Stimulated activated CD4-positive, alpha-beta T cell treated with anti-CD3 and anti-CD28 coated beads, Interleukin-1b, Interleukin-23, amount 100 ng/mL, for 24 hours (primary cell): Measurements from ENCODE around the gene DGKD.

Experiments used
- DNase-seq, 4 experiments: peaks; one replicate each; pipeline ENCODE4 v3.0.0-alpha.2; 2020; ENCODE audit warnings: low read depth in 4 of 4, low spot score in 1 of 4

Gene DGKD

GRCh38 chr2:233455491-233455890 is 101.2 kb downstream of the DGKD start:
- no peak for DNase-seq

GRCh38 chr2:233456111-233456510 is 101.8 kb downstream of the DGKD start:
- DNase-seq: no peak

- DNase-seq: no peak
Measured at GRCh38 chr2:233456934-233457333, 102.6 kb downstream of the DGKD start.

- no peak for DNase-seq
Measured at GRCh38 chr2:233457356-233457755, 103.1 kb downstream of the DGKD start.

GRCh38 chr2:233458031-233458610 is 103.8 kb downstream of the DGKD start:
- DNase-seq: no peak

- no peak for DNase-seq
Measured at GRCh38 chr2:233458826-233459225, 104.5 kb downstream of the DGKD start.

GRCh38 chr2:233459426-233459825 is 105.1 kb downstream of the DGKD start:
- no peak for DNase-seq

- DNase-seq: no peak
Measured at GRCh38 chr2:233460726-233461441, 106.6 kb downstream of the DGKD start.

GRCh38 chr2:233461481-233461891 is 107.2 kb downstream of the DGKD start:
- no peak for DNase-seq

- no peak for DNase-seq
Measured at GRCh38 chr2:233462202-233462785, 108.0 kb downstream of the DGKD start.

- DNase-seq: no peak
Measured at GRCh38 chr2:233462826-233463470, 108.7 kb downstream of the DGKD start.

GRCh38 chr2:233463586-233463985 is 109.3 kb downstream of the DGKD start:
- DNase-seq: no peak

- DNase-seq: no peak
Measured at GRCh38 chr2:233464056-233464455, 109.8 kb downstream of the DGKD start.

- no peak for DNase-seq
Measured at GRCh38 chr2:233464531-233465240, 110.4 kb downstream of the DGKD start.

GRCh38 chr2:233466991-233467603 is 112.8 kb downstream of the DGKD start:
- DNase-seq: no peak

GRCh38 chr2:233468047-233468740 is 113.9 kb downstream of the DGKD start:
- DNase-seq: no peak

GRCh38 chr2:233468741-233469110 is 114.4 kb downstream of the DGKD start:
- DNase-seq: no peak

- no peak for DNase-seq
Measured at GRCh38 chr2:233469261-233470010, 115.1 kb downstream of the DGKD start.

GRCh38 chr2:233470011-233470687 is 115.9 kb downstream of the DGKD start:
- DNase-seq: no peak
